Ovary (tissue), 3 donors: ENCODE data around the gene ANKRD60.

ENCODE experiments used
- CTCF ChIP-seq, 3 donors: fragments of 450-650 bp in 2 of 3; fragments of 200-600 bp in 1 of 3; IDR thresholded peaks; one replicate each; pipeline versions ENCODE4 v1.5.1 to v1.8.0; 2016 to 2022; ENCODE audit warnings: antibody characterized with exemption in 3 of 3, mild to moderate bottlenecking in 1 of 3
- POLR2A ChIP-seq: fragments of 450-650 bp; IDR thresholded peaks from one replicate; pipeline ENCODE4 v1.6.1; 2017; ENCODE audit warnings: antibody characterized with exemption, mild to moderate bottlenecking, moderate library complexity
- donor health status: DM: no; HTN: no; CAD: no.

- TF ChIP-seq POLR2A, result no peak
- no peak for TF ChIP-seq CTCF (IDR thresholded peaks at IDR 0.05)
Observed at GRCh38 chr20:58202044-58202443, 26.4 kb downstream of the ANKRD60 start.
